KOPT-K1 (cell line): ENCODE data around the gene GALNTL6.
"Not testable (repeated sequence)": the region's sequence is repeated elsewhere in the genome, so short reads cannot be mapped to it uniquely, and the experiment has no call there.

Source experiments
- H3K27ac ChIP-seq: fragments of 200-600 bp; sonication (generic); 2 replicates; pipeline ENCODE4 v1.5.1; 2016; ENCODE audit warnings: antibody characterized with exemption, mild to moderate bottlenecking, low read depth, low read length; ENCODE audit not compliant: poor library complexity, severe bottlenecking
- H3K36me3 ChIP-seq: fragments of 200-600 bp; sonication (generic); 2 replicates; pipeline ENCODE4 v1.5.1; 2017; ENCODE audit warnings: antibody characterized with exemption, mild to moderate bottlenecking, low read length, moderate library complexity; ENCODE audit not compliant: insufficient read depth
- H3K9me3 ChIP-seq: fragments of 200-600 bp; sonication (generic); 2 replicates; pipeline ENCODE4 v1.5.1; 2017; ENCODE audit warnings: antibody characterized with exemption, low read length, mild to moderate bottlenecking; ENCODE audit not compliant: insufficient read depth, poor library complexity, severe bottlenecking

The GALNTL6 gene

DNA sequence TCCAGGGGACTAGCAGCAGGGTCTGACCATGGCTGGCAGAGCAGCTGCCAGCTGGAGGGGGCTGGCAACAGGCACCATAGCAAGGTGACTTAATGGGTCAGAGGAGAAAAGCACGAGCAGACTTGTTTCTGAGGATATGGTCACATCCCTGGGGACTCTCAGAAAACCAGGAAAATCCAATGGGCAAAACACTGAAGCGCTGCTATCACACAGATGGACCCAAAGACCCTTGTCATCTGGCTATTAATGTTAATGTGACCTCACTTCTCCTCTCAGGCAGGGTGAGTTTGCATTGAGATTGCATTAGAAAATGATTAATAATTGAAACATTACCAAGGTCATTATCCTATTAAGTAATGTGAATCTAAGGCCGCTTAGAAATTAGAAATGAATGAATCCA is 1061.7 kb downstream of the GALNTL6 start:
- no peak overlapping the region for H3K27ac ChIP-seq
- H3K9me3 ChIP-seq: no peaks in the 10 kb centered on the region
- H3K36me3 ChIP-seq: no peaks in the 10 kb centered on the region

DNA sequence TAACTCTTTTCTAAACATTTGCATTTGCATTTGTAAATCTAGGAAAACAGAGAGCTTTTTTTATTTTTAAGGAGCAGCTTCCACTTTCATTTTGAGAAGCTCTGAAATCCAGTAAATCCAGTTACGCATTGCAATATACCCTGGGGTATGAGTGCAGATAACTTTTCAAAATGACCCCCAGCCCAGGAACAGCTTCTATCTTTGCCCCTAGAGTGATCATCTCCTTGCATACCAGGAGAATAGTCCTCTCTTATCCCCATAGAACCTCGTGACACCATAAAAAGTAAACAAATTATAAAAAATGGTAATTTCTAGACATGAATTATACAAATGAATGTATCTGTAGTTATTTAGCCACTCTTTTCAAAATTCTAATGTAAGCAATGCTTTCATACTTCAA is 1063.2 kb downstream of the GALNTL6 start:
- Histone ChIP-seq H3K9me3 (no peaks in the 10 kb centered on the region), H3K27ac (no peak overlapping the region), H3K36me3 (no peaks in the 10 kb centered on the region)

DNA sequence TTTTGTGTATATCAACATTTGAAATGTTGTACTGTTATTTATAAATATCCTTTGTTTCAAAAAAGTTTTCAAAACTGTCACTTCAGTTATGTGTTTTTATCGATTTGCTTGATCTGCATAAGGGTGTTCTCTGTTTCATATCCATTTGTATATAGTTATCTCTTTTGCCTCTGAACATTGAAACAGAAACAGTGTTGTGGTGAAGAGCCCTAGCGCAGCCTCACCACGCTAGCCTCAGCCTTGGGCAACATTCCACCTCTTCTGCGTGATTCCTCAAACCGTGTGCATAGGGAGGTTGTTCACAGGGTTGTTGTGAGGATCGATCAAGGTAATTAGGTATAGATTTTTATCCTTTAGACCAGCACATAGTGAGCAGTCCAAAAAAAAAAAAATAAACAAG is 1068.4 kb downstream of the GALNTL6 start:
- no peaks in the 10 kb centered on the region for H3K36me3 ChIP-seq
- no peak overlapping the region for H3K27ac ChIP-seq
- H3K9me3 ChIP-seq: no peaks in the 10 kb centered on the region

DNA sequence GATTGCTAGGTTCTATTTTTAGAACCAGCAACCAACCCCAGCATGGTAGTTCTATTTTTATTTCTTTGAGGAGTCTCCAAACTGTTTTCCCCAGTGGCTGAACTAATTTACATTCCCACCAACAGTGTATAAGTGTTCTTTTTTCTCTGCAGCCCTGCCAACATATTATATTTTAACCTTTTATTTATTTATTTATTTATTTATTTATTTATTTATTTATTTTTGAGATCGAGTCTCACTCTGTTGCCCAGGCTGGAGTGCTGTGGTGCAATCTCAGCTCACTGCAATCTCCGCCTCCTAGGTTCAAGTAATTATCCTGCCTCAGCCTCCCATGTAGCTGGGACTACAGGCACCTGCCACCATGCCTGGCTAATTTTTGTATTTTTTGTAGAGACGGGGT is 1074.2 kb downstream of the GALNTL6 start:
- not testable (repeated sequence) for H3K9me3 ChIP-seq, H3K36me3 ChIP-seq, H3K27ac ChIP-seq

DNA sequence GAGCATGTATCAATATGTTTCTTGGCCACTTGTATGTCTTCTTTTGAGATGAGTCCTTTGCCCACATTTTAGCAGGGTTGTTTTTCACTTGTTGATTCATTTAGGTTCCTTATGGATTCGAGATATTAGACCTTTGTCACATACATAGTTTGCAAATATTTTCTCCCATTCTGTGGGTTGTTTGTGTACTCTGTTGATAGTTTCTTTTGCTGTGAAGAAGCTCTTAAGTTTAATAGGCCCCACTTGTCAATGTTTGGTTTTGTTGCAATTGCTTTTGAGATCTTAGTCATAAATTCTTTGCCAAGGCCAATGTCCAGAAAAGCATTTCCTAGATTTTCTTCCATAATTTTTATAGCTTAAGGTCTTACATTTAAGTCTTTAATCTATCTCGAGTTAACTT is 1074.8 kb downstream of the GALNTL6 start:
- no peak overlapping the region for H3K27ac ChIP-seq
- no peaks in the 10 kb centered on the region for H3K9me3 ChIP-seq
- H3K36me3 ChIP-seq: no peaks in the 10 kb centered on the region

DNA sequence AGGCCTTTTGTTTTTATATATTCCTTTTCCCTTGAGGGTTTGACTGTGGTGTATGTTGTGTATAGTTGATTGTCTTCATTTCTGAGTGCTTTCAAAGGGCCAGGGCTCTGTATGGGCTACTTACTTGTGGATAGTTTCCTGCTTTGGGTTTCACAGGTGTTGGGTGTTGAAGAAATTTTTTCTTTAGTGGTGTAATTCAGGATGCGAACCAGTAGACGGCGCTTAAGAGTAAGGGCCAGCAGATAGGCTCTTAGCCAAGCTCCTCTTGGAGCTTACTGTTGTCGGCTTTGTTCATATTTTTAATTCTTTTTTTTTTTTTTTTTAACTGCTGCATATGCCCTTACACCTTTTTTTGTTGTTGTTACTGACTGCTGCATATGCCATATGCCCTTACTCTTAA is 1079.1 kb downstream of the GALNTL6 start:
- peaks cover 6% of the 10 kb centered on the region for H3K9me3 ChIP-seq
- no peak overlapping the region for H3K27ac ChIP-seq
- H3K36me3 ChIP-seq: no peaks in the 10 kb centered on the region

DNA sequence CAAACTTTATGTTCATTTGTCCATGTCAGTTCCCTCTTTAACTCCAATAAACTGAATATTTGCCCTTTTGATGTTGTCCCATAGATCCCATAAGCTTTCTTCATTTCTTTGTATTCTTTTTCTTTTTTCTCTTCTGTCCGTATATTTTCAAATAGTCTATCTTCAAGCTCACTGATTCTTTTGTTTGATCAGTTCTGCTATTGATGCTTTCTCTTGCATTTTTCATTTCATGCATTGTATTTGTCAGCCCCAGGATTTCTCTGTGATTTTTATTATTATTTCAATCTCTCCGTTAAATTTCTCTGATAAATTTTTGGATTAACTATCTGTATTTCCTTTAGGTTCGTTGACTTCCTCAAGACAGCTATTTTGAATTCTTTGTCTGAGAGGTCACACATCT is 1082.5 kb downstream of the GALNTL6 start:
- no peaks in the 10 kb centered on the region for H3K36me3 ChIP-seq
- no peak overlapping the region for H3K27ac ChIP-seq
- peaks cover 6% of the 10 kb centered on the region for H3K9me3 ChIP-seq

DNA sequence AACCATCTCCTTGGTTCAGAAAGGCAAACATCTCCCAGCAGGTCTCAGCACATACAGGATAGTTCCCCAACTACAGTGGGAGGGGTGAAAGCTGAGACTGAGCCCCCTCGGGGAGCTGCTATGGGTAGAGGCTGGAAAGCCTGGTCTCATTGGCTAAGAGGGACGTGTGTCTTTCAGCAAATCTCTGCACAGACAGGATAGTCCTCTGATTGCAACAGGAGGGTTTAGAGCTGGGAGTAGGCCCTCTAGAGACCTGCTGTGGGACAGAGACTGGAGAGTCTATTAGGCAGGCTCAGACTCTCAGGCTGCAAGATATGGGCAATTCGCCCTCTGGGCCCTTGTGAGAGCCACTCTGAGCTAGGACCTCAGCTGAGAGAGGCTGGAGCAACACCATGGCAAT is 1083.8 kb downstream of the GALNTL6 start:
- no peak overlapping the region for H3K27ac ChIP-seq
- peaks cover 6% of the 10 kb centered on the region for H3K9me3 ChIP-seq
- H3K36me3 ChIP-seq: no peaks in the 10 kb centered on the region

DNA sequence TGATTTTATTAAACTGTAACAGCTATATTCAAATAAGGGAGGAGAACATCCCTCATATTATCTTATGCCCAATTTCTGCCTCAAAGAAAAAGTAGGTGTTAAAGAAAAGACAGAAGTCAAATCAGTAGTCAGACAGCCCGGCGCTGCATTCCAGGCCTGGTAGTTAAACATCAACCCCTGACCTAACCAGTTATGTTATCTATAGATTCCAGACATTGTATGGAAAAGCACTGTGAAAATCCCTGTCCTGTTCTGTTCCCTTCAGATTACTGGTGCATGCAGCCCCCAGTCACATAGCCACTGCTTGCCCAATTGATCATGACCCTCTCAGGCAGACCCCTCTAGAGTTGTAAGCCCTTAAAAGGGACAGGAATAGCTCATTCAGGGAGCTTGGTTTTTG is 1085.5 kb downstream of the GALNTL6 start:
- Histone ChIP-seq H3K9me3 (peaks cover 6% of the 10 kb centered on the region), H3K27ac (no peak overlapping the region), H3K36me3 (no peaks in the 10 kb centered on the region)

DNA sequence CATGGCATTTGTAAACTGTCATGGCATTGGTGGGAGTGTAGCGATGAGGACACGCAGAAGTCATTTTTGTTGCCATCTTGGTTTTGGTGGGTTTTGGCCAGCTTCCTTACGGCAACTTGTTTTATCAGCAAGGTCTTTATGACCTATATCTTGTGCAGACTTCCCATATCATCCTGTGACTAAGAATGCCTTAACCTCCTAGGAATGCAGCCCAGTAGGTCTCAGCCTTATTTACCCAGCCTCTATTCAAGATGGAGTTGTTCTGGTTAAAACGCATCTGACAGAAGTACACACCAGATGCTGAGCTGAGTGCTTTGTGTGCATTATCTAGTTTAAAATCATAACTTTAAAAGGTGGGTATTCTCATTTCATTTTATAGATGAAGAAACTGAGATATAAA is 1086.7 kb downstream of the GALNTL6 start:
- Histone ChIP-seq H3K27ac (no peak overlapping the region), H3K36me3 (no peaks in the 10 kb centered on the region), H3K9me3 (peaks cover 6% of the 10 kb centered on the region)

DNA sequence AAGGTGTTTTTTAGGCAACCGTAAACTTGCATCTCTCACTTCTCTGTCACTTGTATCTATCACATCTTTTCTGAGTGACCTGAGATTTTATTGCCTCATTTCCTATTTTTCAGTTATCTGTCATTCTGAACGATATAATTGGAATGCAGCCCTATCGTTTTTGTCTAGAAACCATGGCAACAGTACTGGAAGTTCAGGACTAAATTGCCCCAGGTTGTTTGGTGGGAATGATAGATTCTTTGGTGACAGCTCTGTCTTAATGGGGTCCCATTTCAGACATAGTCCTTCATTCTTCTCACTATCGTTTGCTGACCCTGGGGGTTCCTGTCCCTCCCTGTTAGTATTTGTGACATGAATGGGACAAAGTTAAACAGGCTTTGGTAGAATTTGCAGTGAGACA is 1087.7 kb downstream of the GALNTL6 start:
- Histone ChIP-seq H3K36me3 (no peaks in the 10 kb centered on the region), H3K27ac (no peak overlapping the region), H3K9me3 (peaks cover 6% of the 10 kb centered on the region)

DNA sequence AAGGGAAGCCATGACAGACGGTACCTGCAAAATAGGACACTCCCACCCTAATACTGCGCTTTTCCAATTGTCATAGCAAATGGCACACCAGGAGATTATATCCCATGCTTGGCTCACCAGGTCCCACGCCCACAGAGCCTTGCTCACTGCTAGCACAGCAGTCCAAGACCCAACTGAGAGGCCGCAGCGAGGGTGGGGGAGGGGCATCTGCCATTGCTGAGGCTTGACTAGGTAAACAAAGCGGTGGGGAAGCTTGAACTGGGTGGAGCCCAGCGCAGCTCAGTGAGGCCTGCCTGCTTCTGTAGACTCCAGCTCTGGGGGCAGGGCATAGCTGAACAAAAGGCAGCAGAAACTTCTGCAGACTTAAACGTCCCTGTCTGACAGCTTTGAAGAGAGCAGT is 1099.3 kb downstream of the GALNTL6 start:
- H3K27ac ChIP-seq, H3K9me3 ChIP-seq, H3K36me3 ChIP-seq: not testable (repeated sequence)

DNA sequence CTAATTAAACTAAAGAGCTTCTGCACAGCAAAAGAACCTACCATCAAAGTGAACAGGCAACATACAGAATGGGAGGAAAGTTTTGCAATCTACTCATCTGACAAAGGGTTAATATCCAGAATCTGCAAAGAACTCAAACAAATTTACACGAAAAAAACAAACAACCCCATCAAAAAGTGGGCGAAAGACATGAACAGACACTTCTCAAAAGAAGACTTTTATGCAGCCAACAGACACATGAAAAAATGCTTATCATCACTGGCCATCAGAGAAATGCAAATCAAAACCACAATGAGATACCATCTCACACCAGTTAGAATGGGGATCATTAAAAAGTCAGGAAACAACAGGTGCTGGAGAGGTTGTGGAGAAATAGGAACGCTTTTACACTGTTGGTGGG is 1104.2 kb downstream of the GALNTL6 start:
- H3K9me3 ChIP-seq, H3K27ac ChIP-seq, H3K36me3 ChIP-seq: not testable (repeated sequence)

DNA sequence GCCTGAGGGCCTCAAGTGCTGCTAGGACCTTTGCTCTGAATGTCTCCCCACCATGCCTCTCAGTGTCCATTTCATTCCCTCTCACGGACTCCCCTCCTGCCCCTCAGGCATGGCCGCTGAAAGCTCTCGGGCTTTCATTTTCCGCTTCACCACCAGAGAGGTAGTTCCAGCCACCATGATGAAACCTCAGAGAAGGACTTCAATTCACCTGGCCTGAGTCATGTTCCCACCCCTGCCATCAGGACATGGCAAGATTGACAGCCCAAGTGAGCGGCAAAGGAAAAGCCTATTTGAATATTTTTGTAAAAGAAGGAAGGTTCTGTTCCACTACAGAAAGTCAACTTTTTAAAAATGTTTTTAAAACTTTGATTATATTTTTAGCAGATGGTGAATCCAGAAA is 1106.1 kb downstream of the GALNTL6 start:
- no peak overlapping the region for H3K27ac ChIP-seq
- H3K9me3 ChIP-seq: no peaks in the 10 kb centered on the region
- no peaks in the 10 kb centered on the region for H3K36me3 ChIP-seq

DNA sequence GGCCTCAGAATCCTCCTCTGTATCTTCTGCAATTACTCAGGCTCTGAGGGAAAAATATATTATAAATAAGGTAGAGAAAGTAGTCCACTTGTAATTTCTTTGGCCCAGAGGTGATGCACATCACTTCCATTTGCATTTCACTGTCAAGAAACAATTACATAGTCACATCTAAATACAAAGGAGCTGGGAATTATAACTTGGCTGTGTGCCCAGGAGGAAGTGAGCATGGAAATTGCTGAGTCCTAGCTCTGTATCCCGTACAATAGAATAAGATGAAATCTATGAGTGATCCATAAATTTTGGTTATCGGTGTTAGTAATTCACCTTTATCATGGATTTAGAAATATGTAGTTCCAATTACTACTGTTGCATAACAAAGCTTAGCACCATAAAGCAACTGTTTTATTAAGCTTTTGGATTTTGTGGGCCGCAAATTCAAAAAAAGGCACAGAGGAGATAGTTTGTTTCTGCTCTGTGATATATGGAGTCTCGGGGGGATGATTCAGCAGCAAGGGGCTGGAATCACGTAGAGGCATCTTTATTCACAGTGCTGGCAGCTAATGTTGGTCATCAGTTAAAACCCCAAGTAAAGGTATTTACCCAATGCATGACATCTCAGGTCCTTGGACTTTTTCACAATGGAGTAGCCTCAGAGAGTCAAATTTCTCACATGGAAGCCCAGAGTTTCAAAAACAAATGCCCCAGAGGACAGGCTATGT is 1114.1 kb downstream of the GALNTL6 start:
- H3K27ac ChIP-seq: no peak overlapping the region
- H3K9me3 ChIP-seq: no peaks in the 10 kb centered on the region
- H3K36me3 ChIP-seq: no peaks in the 10 kb centered on the region

DNA sequence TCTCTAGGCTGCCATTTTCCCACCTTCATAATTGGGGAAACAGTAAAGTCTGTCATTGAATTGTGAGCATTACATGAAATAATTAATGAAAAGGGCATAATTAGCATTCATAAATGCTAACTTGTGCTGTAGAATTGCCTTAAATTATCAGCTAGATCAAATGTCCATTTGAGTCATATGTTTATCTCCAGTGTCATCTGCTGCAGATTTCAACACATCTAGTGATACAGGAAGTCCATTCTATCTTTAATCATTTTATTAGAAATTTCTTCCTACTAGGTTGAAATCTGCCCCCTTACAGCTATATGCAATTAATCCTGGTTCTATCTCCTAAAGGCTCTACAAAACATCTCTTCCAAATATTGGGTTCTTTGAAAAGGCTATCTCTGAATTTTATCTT is 1115.1 kb downstream of the GALNTL6 start:
- Histone ChIP-seq H3K9me3 (no peaks in the 10 kb centered on the region), H3K27ac (no peak overlapping the region), H3K36me3 (no peaks in the 10 kb centered on the region)
